GM12865 (cell line): ENCODE data around the gene PRDM16.
A peak's percentile ranks its signal among the peaks of the same experiment; 100 is the strongest.

Source experiments
- DNase-seq: peaks from one replicate; pipeline ENCODE4 v3.0.0; 2010; ENCODE audit warnings: low read depth
- H3K4me3 ChIP-seq: 2 replicates; pipeline ENCODE4 v1.5.1; 2011; ENCODE audit warnings: mild to moderate bottlenecking, low read depth, low read length, control low read depth
- TF ChIP-seq, protein P1 (sequence below): IDR thresholded peaks from 2 replicates; pipeline ENCODE4 v1.5.1; 2011; ENCODE audit warnings: low read length, control low read depth, low read depth, inconsistent platforms; ENCODE audit not compliant: insufficient read depth; ENCODE audit errors: missing control alignments

Gene PRDM16

DNA sequence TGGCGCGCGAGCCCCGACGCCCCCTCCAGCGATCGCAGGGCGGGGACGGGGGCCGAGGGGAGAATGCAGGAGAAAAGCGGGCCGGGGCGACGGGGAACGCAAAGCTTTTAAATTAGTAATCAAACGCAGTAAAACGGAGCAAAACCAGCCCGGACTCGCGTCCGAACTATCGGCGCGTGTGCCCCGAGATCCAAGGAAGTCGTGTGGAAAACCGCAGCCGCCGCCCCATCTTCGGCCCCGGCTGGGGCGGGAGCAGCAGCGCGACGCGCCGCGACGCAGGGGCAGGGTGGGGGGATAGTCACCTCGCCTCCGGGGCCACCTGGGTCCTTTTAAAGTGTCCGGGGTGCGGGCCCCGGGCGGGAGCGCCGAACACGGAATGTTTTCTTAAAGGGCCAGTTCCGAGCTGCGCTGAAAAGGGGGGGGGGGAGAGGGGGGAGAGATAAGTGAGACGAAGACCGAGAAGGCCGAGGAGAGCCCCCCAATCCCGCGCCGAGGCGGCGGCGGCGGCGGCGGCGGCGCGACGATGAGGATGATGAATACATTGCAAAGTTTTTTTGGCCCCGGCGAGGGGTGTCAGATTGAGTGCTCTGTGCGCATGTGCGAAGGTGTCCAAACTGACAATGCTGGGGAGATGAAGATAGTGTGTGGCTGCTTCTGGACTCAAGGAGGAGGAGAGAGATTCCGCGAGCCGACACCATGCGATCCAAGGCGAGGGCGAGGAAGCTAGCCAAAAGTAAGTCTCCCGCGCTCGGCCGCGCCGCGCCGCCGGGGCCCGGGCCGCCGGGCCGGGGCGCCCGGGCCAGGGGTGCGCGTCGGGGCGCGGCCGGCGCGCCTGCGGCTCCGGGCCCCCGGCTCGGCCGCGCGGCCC lies at the start of gene PRDM16:
Gene PRDM16, plus strand, starts transcription at position 640 of the 868 bp plus-strand sequence. Its CDS starts 57 bp downstream, at position 697.
- no peak within 1 kb of the TSS for H3K4me3 ChIP-seq
- TF ChIP-seq, protein P1, sequence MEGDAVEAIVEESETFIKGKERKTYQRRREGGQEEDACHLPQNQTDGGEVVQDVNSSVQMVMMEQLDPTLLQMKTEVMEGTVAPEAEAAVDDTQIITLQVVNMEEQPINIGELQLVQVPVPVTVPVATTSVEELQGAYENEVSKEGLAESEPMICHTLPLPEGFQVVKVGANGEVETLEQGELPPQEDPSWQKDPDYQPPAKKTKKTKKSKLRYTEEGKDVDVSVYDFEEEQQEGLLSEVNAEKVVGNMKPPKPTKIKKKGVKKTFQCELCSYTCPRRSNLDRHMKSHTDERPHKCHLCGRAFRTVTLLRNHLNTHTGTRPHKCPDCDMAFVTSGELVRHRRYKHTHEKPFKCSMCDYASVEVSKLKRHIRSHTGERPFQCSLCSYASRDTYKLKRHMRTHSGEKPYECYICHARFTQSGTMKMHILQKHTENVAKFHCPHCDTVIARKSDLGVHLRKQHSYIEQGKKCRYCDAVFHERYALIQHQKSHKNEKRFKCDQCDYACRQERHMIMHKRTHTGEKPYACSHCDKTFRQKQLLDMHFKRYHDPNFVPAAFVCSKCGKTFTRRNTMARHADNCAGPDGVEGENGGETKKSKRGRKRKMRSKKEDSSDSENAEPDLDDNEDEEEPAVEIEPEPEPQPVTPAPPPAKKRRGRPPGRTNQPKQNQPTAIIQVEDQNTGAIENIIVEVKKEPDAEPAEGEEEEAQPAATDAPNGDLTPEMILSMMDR, result no peak
- peak; percentile 8 for DNase-seq

- TF ChIP-seq, protein P1, result no peak
- no peak overlapping the region for H3K4me3 ChIP-seq
- no peak for DNase-seq
These were observed 49.4 kb upstream of the PRDM16 start for GRCh38 chr1:3019516-3020051.

DNA sequence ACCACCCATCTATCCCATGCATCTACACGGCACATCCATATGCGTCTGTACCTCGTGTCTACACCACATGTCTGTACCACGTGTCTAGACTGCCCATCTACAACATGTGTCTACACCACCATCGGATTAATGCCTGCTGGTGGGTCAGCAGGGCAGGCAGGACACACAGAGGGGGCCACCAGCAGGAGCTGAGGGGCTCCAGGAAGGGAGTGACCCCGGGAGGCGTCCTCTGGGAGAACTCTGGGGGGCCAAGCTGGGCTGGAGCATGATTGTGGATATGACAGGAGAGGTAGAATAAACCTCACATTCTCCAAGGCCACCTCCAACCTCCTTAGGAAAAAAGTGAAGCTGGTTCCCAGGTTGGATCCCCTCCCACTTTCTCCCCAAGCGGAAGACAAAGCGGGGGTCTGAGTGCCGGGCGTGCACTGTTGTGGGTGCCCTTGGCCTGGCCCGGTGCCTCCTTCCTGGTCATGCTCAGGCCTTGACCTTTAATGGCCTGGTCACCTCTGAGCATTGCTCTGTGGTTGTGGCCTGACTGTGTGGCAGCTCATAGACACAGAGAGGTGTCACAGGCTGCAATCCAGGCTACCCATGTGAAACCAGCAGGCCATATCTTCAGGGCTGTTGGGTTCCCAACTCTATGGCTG lies 48.6 kb upstream of the PRDM16 start:
- H3K4me3 ChIP-seq, result no peak overlapping the region
- TF ChIP-seq, protein P1, result no peak
- DNase-seq, result no peak

DNA sequence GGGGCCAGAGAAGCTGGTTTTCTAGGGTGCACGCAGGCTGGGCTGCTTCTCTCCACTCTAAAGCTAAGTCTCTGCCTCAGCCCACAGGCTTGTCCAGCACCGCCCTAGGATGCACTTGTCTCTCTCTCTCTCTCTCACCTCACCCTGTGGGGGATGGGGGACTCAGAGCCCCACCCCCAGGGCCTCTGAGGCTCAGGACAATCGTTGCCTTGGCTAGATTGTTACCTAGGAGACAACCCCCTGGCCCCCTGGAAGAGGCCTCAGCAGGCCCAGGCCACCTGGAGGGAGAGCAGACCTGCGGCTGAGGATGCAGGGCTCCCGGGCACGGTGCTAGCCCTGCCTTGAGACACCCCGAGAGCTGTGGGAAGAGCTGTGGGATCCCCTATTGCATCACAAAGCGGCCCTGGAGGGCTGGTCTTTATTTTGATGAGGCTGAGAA lies 47.8 kb upstream of the PRDM16 start, which contains the start of gene ACTRT2:
Gene ACTRT2, plus strand, starts transcription at position 235 of the 439 bp plus-strand sequence. CDS start 220 bp downstream, outside the sequence.
- H3K4me3 ChIP-seq, result no peak within 1 kb of the TSS
- no peak for DNase-seq
- TF ChIP-seq, protein P1, result no peak

GRCh38 chr1:3021801-3022401 lies 47.1 kb upstream of the PRDM16 start:
- H3K4me3 ChIP-seq, result no peak overlapping the region
- DNase-seq, result no peak
- TF ChIP-seq, protein P1, result no peak

DNA sequence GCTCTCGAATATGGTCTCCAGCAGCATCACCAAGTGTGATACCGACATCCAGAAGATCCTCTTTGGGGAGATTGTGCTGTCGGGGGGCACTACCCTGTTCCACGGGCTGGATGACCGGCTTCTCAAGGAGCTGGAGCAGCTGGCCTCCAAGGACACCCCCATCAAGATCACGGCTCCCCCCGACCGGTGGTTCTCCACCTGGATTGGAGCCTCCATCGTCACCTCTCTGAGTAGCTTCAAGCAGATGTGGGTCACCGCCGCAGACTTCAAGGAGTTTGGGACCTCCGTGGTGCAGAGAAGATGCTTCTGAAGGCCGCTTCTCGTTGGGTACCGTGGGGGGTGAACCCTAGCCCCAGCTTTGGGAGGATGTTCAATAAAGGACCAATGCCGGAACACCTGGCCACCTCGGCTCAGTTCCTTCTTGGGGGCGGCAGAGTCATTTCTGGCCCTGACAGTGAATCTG lies 46.5 kb upstream of the PRDM16 start:
- TF ChIP-seq, protein P1, result no peak
- DNase-seq, result no peak
- no peak overlapping the region for H3K4me3 ChIP-seq
